ENCODE results near the gene KIAA0040.

KIAA0040 gene

DNA sequence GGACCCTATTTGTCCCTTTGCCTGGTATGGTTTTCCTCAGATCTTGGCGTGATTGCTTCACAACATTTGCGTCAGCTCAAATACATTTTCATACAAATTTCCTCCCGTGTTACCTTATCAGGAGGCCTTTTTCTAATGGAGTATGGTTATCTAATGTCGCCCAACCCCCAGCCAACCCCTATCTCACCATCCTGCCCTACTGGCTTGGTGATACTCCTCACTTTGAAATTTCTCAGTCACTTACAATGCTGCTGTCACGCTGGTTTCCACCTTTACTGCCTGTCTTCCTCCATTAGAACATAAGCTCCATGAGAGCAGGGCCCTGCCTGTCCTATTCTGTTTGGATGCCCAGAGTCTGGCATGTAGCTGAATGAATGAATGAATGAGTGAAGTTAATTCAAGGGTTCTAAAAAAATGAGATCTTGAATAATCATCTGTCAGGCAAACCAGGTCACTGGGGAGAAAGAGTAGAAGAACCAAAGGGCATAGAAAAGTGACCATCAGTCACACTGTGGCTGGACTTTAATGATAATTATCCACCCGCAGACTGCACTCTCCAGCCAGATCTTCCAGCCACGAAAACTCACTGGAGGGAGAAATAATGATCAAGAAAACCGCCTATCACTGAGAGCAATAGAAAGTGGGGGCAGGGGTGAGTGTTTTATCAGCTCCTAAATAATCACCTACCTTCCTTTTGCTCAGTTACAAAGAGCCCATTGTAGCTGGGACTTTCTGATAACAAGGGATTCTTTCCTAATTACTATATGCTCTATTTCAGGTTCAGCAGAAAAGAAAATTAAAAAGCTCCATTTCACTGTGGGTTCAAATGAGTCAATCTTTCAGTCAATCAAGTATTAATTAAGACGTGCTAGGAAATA, 21.3 kb downstream of the KIAA0040 start:
- no peak for TF ChIP-seq CTCF (IDR thresholded peaks at IDR 0.05)
- Histone ChIP-seq H3K9me3 (no peaks in the 10 kb centered on the region), H3K27me3 (no peaks in the 10 kb centered on the region), H3K36me3 (peaks cover 54% of the 10 kb centered on the region), H3K4me1 (ENCODE audit: control insufficient read depth in 1 of 2, insufficient read depth in 1 of 2, low read depth in 1 of 2, low read length in 1 of 2) (peaks cover 15 to 16% of the 10 kb centered on the region in 2 experiments), H3K27ac (no peak overlapping the region), H3K4me3 (ENCODE audit: low read depth in 1 of 2, low read length in 1 of 2) (no peak overlapping the region)

GRCh38 chr1:175169286-175170018, 23.1 kb downstream of the KIAA0040 start:
- no peak overlapping the region for H3K4me3 ChIP-seq (ENCODE audit: low read depth in 1 of 2, low read length in 1 of 2)
- H3K4me1 ChIP-seq (ENCODE audit: control insufficient read depth in 1 of 2, insufficient read depth in 1 of 2, low read depth in 1 of 2, low read length in 1 of 2): peaks cover 15 to 16% of the 10 kb centered on the region in 2 experiments
- no peaks in the 10 kb centered on the region for H3K9me3 ChIP-seq
- no peak for TF ChIP-seq CTCF (IDR thresholded peaks at IDR 0.05)
- no peak overlapping the region for H3K27ac ChIP-seq
- no peaks in the 10 kb centered on the region for H3K27me3 ChIP-seq
- peaks cover 69% of the 10 kb centered on the region for H3K36me3 ChIP-seq

DNA sequence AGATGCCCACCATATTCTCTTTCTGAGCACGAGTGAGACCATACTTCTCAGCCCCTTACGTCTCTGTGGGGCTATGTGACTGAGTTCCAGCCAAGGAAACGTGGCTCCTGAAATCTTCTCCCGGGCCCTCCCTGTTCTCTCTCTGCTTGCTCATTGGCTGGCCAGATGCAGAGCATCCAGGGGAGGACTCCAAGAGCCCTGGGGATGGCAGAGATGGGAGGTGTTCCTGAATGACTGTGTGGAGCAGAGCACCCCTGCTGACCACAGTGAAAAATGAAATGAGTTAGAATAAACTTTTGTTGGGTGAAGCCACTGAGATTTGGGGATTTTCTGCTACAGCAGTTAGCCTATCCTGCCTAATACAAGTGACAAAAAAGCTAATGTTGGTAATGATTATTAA, 23.8 kb downstream of the KIAA0040 start:
- Histone ChIP-seq H3K27me3 (no peaks in the 10 kb centered on the region), H3K9me3 (no peaks in the 10 kb centered on the region), H3K4me3 (ENCODE audit: low read depth in 1 of 2, low read length in 1 of 2) (no peak overlapping the region), H3K27ac (no peak overlapping the region), H3K36me3 (peaks cover 70% of the 10 kb centered on the region), H3K4me1 (ENCODE audit: control insufficient read depth in 1 of 2, insufficient read depth in 1 of 2, low read depth in 1 of 2, low read length in 1 of 2) (peaks cover 15 to 16% of the 10 kb centered on the region in 2 experiments)
- TF ChIP-seq CTCF (IDR thresholded peaks at IDR 0.05): no peak

GRCh38 chr1:175167861-175168260, 24.7 kb downstream of the KIAA0040 start:
- Histone ChIP-seq H3K27ac (no peak overlapping the region), H3K9me3 (no peaks in the 10 kb centered on the region), H3K4me3 (ENCODE audit: low read depth in 1 of 2, low read length in 1 of 2) (no peak overlapping the region), H3K4me1 (ENCODE audit: control insufficient read depth in 1 of 2, insufficient read depth in 1 of 2, low read depth in 1 of 2, low read length in 1 of 2) (peaks cover 15 to 16% of the 10 kb centered on the region in 2 experiments), H3K27me3 (no peaks in the 10 kb centered on the region), H3K36me3 (peaks cover 73% of the 10 kb centered on the region)
- no peak for TF ChIP-seq CTCF (IDR thresholded peaks at IDR 0.05)

GRCh38 chr1:175166746-175167145, 25.8 kb downstream of the KIAA0040 start:
- Histone ChIP-seq H3K4me3 (ENCODE audit: low read depth in 1 of 2, low read length in 1 of 2) (no peak overlapping the region), H3K36me3 (peaks cover 79% of the 10 kb centered on the region)

More at GRCh38 chr1:175166746-175167145, 25.8 kb downstream of the KIAA0040 start:
- Histone ChIP-seq H3K4me1 (ENCODE audit: control insufficient read depth in 1 of 2, insufficient read depth in 1 of 2, low read depth in 1 of 2, low read length in 1 of 2) (peaks cover 15 to 16% of the 10 kb centered on the region in 2 experiments), H3K27ac (no peak overlapping the region), H3K9me3 (no peaks in the 10 kb centered on the region), H3K27me3 (no peaks in the 10 kb centered on the region)
- no peak for TF ChIP-seq CTCF (IDR thresholded peaks at IDR 0.05)

Measured in neutrophil (primary cell).